Measurements from ENCODE around the gene SNHG17. TPM values are rescaled to one million over a fixed set of nuclear protein-coding genes. Genes with fewer than 3 reads are reported as not detected.

The SNHG17 gene
- polyA plus RNA-seq, 2 of the 4 experiments (the other 2 are of a cell fraction) = 125 to 154 TPM

DNA sequence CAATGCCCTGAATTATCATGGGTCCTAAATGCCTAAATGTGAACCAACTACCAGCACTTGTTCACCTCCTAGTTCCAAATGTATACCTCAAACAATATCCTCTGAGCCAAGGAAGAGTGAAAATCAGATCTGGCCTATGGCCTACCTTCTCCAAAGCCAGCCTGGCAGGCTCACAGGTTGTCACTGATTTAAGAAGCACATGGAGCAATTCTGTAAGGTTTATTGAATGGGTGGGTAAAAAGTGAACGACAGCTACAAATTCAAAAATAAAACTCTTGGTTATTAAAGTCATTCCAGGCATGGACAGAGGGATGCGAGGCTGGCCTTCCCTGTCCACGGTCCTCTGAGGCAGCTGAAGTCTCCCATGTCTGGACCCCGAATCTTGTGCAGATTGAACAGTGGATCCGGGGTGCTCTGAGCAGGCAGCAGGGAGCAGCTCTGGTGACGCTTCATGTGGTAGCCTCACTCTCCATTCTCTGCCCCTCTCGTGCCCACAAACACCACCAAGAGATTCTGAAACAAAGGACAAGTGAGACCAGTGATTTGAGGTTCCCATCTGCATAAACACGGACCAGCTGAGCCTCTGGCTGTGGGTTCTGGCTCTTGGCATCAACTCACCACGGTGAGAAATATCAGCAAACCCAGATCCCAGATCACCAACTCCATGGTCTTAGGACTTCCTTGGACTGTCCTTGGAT is 14.6 kb downstream of the SNHG17 start:
- TF ChIP-seq HOXA7 (CRISPR knock-in tag; IDR thresholded peaks at IDR 0.05) = no peak
- no peak for TF ChIP-seq JUNB (IDR thresholded peaks at IDR 0.05)
- no peak for TF ChIP-seq ZC3H11A (IDR thresholded peaks at IDR 0.05)
- no peak for TF ChIP-seq TFCP2L1 (CRISPR knock-in tag; IDR thresholded peaks at IDR 0.05)
- TF ChIP-seq, protein P1, sequence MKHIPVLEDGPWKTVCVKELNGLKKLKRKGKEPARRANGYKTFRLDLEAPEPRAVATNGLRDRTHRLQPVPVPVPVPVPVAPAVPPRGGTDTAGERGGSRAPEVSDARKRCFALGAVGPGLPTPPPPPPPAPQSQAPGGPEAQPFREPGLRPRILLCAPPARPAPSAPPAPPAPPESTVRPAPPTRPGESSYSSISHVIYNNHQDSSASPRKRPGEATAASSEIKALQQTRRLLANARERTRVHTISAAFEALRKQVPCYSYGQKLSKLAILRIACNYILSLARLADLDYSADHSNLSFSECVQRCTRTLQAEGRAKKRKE (CRISPR knock-in tag; IDR thresholded peaks at IDR 0.05; ENCODE audit: low read depth) = no peak
- no peak for TF ChIP-seq HDAC2 (IDR thresholded peaks at IDR 0.05)
- TF ChIP-seq, protein P2, sequence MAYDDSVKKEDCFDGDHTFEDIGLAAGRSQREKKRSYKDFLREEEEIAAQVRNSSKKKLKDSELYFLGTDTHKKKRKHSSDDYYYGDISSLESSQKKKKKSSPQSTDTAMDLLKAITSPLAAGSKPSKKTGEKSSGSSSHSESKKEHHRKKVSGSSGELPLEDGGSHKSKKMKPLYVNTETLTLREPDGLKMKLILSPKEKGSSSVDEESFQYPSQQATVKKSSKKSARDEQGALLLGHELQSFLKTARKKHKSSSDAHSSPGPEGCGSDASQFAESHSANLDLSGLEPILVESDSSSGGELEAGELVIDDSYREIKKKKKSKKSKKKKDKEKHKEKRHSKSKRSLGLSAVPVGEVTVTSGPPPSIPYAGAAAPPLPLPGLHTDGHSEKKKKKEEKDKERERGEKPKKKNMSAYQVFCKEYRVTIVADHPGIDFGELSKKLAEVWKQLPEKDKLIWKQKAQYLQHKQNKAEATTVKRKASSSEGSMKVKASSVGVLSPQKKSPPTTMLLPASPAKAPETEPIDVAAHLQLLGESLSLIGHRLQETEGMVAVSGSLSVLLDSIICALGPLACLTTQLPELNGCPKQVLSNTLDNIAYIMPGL (CRISPR knock-in tag; IDR thresholded peaks at IDR 0.05; ENCODE audit: borderline replicate concordance) = no peak
- TF ChIP-seq, protein P3, sequence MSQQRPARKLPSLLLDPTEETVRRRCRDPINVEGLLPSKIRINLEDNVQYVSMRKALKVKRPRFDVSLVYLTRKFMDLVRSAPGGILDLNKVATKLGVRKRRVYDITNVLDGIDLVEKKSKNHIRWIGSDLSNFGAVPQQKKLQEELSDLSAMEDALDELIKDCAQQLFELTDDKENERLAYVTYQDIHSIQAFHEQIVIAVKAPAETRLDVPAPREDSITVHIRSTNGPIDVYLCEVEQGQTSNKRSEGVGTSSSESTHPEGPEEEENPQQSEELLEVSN (IDR thresholded peaks at IDR 0.05; ENCODE audit: borderline replicate concordance, low read depth) = no peak
- no peak for TF ChIP-seq JUN (IDR thresholded peaks at IDR 0.05)
- no peak for TF ChIP-seq RFX5 (IDR thresholded peaks at IDR 0.05)
- no peak for TF ChIP-seq PHF8 (IDR thresholded peaks at IDR 0.05; ENCODE audit: borderline replicate concordance, low read depth)
- TF ChIP-seq FOSB (CRISPR knock-in tag; IDR thresholded peaks at IDR 0.05) = no peak
- TF ChIP-seq, protein P4, sequence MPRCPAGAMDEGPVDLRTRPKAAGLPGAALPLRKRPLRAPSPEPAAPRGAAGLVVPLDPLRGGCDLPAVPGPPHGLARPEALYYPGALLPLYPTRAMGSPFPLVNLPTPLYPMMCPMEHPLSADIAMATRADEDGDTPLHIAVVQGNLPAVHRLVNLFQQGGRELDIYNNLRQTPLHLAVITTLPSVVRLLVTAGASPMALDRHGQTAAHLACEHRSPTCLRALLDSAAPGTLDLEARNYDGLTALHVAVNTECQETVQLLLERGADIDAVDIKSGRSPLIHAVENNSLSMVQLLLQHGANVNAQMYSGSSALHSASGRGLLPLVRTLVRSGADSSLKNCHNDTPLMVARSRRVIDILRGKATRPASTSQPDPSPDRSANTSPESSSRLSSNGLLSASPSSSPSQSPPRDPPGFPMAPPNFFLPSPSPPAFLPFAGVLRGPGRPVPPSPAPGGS (IDR thresholded peaks at IDR 0.05) = no peak
- DNase-seq (ENCODE audit: low read depth in 1 of 2, low spot score in 1 of 2) (no peak), ATAC-seq (no peak), FAIRE-seq (no peak)
- WGBS (ENCODE audit: missing lambda C conversion rate) = 94% methylated on average over 9 of the region's 9 CpGs
- CTCF ChIA-PET = interaction anchor here (1.4 to 2.5 kb wide), 3 partner anchors 12 to 14 kb away, joined by 5 to 12 read pairs (median 9); partner anchors contain the start of gene SNHG17
- POLR2A ChIA-PET = interaction anchor here (1.1 kb wide), 1 partner anchor 15 kb away, joined by 3 read pairs; the partner anchor contains the start of gene SNHG17
- Histone ChIP-seq H3K27ac (no peak overlapping the region), H3K4me3 (no peak overlapping the region), H3K9me3 (no peaks in the 10 kb centered on the region), H3K4me1 (no peaks in the 10 kb centered on the region; the same call in 2 of the 3 replicates), H3K4me2 (no peak overlapping the region)

DNA sequence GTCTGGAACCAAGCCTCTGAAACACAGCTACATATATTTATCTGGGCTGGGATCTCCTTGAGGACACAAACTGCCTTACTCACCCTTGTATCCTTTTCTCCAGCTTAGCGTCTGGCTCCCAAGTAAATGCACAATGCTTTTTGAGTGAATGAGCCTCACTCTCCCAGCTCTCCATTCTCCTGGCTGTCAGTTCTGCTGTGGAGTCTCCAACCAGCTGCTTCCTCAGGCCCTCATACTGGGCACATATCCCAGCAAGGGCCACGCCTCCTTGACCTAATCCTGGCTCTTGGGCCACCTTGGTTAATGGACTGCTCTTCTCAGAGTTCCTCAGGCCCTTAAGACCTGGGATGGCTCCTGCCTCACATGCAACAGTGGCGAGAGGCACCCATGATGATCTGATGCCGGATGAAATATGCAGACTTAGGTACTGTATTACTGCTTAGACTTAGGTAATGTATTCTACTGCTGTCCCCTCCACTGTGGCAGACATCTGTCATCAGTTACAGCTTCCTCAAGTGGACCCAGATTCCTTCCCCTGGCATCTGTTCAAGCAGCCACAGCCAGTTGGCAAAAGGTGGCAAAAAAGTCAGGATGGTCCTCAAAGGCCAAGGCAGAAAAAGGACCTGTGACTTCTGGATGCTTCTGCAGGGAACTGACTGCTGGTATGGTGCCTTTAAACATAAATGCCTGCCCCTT is 16.5 kb downstream of the SNHG17 start:
- WGBS (ENCODE audit: missing lambda C conversion rate) = 98% methylated on average over 4 of the region's 4 CpGs
- TF ChIP-seq JUN (IDR thresholded peaks at IDR 0.05) = peak; percentile 26 to 34; a peak in 1 of 5 replicates
- TF ChIP-seq, protein P3 (IDR thresholded peaks at IDR 0.05; ENCODE audit: borderline replicate concordance, low read depth) = no peak
- no peak for TF ChIP-seq ZFP36 (IDR thresholded peaks at IDR 0.05; ENCODE audit: borderline replicate concordance, partially characterized antibody)
- peak; percentile 41; the same call in 1 of the 2 replicates for TF ChIP-seq HOXA7 (CRISPR knock-in tag; IDR thresholded peaks at IDR 0.05)
- no peak for TF ChIP-seq CHD4 (IDR thresholded peaks at IDR 0.05; ENCODE audit: borderline replicate concordance)
- TF ChIP-seq TFCP2L1 (CRISPR knock-in tag; IDR thresholded peaks at IDR 0.05) = 0 out of 2 replicates have a peak, but pooled peaks have one; percentile 43
- TF ChIP-seq NPAS2 (CRISPR knock-in tag; IDR thresholded peaks at IDR 0.05; ENCODE audit: borderline replicate concordance) = no peak
- no peaks in the 10 kb centered on the region for H3K9me3 ChIP-seq
- no peak for FAIRE-seq
- ATAC-seq = peak; percentile 35 to 39
- DNase-seq (ENCODE audit: low read depth in 1 of 2, low spot score in 1 of 2) = no peak
- ChIA-PET POLR2A (interaction anchor here (0.6 kb wide), 2 partner anchors 70 to 1240 kb away, joined by 3 read pairs; no protein-coding TSS in a partner anchor), CTCF (interaction anchor here (0.5 to 2.3 kb wide), 5 partner anchors 10 to 266 kb away, joined by 3 to 16 read pairs (median 5); partner anchors contain the start of gene SNHG17)
- H3K4me2 ChIP-seq = no peak overlapping the region
- no peak overlapping the region for H3K27ac ChIP-seq
- no peaks in the 10 kb centered on the region for H3K4me1 ChIP-seq
- no peak overlapping the region for H3K4me3 ChIP-seq

Measured in A549 (cell line).